Fibroblast of skin of left quadriceps (primary cell): ENCODE data around the gene RAB27A.

Source experiments
- DNase-seq, 2 experiments: peaks; one replicate each; pipeline ENCODE4 v3.0.0-alpha.2; 2013; ENCODE audit warnings: low read depth in 2 of 2

RAB27A gene

DNA sequence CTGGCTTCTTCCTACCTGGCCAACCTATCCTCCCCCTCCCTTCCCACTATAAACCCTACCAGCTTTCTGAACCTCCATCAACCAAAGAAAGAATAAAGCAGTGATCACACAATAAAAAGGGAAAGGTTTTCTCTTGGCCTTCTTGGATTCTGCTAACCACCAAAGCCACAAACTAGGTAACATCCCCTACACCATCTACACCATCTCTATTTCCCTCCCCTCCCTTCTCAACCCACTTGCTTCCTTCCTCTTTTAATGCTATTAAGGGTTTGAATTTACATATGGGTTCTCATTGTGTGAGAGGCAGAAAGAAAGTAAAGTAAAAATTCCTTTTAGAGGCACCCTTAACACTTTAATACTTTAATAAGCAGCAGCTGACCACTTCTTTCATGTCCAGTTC lies 67.0 kb downstream of the RAB27A start:
- no peak for DNase-seq

GRCh38 chr15:55221090-55222011 lies 68.3 kb downstream of the RAB27A start:
- DNase-seq = peak; percentile 91 to 92

DNA sequence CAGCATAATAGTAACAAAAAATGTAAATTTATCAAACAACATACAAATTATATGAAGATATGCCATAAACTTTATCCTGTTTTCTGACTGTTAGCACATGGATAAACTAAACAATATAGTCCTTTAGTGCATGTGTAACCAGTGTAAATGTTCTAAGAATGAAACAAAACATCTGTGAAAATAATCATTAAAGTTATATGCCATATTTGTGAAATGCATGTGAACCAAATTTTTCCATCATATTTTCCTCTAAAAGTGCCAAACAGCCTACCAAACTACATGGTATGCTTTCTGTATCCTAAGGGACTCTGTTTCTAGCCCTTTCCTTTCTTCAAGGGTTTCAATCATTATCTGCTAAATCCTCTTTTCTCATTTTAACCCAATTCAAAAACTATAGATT lies 69.0 kb downstream of the RAB27A start:
- no peak for DNase-seq

GRCh38 chr15:55218056-55218455 lies 71.6 kb downstream of the RAB27A start:
- peak; percentile 34 to 41 for DNase-seq

- no peak for DNase-seq
These were observed 85.1 kb downstream of the RAB27A start for GRCh38 chr15:55204464-55204863.

GRCh38 chr15:55202206-55202605 lies 87.4 kb downstream of the RAB27A start:
- no peak for DNase-seq

DNA sequence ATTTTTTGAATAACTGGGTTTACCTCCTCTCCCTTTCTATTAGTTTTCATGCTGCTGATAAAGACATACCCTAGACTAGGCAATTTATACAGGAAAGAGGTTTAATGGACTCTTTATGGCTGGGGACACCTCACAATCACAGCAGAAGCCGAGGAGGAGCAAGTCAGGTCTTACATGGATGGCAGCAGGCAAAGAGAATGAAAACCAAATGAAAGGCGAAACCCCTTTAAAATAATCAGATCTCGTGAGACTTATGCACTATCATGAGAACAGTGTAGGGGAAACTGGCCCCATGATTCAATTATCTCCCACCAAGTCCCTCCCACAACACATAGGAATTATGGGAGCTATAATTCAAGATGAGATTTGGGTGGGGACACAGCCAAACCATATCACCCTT lies 90.9 kb downstream of the RAB27A start:
- DNase-seq = no peak

DNA sequence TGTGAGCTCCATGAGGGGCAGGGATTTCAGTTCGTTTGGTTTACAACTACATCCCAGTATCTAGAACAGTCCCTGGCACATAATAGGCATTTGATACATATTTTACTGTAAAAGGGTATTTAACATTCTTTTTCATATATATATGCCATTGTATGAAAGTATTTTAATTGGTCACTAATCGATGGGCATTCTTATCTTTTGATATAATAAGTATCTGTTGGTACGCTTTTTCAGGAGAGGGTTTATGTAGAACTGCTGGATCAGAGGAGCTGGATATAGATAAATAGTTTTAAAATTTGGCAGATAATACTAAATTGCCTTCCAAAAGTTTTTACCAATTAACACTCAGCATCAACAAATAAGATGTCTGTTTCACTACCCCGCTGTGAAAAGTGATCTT lies 91.9 kb downstream of the RAB27A start:
- no peak for DNase-seq

- DNase-seq = no peak
These were observed 92.3 kb downstream of the RAB27A start for GRCh38 chr15:55197362-55197705.

DNA sequence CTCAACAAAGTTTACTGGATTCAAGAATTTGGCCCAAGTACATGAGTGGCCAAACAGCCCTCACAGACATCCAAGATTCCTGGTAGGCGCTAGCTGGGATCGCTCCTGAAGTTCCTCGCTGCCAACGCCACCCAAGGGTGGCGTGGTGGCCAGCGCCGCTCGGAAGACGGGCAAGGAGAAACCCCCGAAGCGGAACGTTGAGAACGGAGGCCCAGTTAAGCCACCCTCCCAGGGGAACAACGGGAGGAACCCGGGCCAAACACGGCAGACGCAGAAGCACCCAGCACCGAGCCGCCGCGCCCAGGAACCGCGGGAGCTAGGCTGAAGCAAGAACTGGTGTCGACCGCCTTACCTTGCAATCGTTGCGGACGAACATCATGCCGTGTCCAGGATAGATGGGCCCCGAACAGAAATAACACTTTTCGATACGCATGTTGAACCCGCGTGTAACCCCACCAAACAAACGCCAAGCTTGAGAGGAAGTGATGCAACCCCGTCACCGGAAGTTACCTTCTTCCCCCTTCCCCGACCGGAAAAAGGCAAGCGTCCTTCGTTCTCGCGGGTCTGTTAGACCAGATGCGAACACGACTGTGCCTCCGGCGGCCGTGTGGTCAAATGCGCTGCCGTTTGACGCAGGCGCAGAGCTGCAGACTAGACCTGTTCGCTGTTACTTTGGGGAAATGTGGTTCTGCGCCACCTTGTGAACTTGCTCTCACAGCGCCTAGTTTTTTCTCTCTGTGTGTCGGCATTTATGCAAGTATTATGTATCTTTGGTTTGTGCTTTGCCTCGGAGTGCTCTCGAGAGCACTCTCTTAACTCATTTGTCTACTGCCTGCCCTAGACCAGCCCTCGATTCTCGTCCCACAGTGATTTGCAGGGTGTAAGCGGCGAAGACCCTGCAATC lies 92.9 kb downstream of the RAB27A start, which contains the start of gene RSL24D1:
TSS of gene RSL24D1 (minus strand) at position 484 of the 904 bp plus-strand sequence. CDS start at position 433, 51 bp downstream.
- peak; percentile 97 for DNase-seq

DNA sequence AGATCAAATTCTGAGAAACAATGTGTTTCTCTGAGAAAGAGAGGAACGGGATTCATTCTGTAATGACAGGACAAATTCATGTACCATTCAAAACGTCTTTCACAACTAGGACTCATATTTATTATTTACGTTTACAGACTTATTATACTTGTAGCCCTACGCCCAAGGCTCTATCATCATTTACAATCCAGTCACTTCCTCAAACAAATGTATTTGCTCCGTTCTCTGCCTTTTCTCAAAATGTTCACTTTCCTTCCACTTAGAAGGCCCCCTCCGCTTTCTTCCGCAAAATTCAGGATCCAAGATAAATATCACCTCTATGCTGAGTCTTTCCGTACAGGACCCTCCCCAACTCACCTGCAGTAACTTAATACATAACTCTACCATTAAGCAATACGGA lies 93.6 kb downstream of the RAB27A start:
- no peak for DNase-seq

DNA sequence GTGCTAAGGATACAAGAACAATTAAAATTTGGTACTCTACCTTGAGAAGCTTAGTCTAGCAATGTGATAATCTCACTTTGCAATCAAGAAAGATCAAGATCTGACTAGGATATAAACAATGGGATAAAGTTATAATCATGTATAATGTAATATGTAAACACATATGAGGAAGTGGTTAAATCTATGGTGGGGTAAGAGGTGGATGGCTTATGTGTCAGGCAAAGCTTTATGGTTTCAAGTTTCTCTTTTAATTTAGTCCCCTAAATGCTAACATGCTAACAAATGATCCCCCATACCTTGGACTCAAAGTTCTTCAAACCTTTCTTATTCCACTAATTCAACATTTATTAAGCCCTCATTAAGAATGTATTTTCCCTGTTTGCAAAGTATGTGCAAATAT lies 95.4 kb downstream of the RAB27A start:
- no peak for DNase-seq

GRCh38 chr15:55186331-55186730 lies 103.3 kb downstream of the RAB27A start:
- no peak for DNase-seq

- DNase-seq = no peak
These were observed 105.9 kb downstream of the RAB27A start for GRCh38 chr15:55183679-55184078.

GRCh38 chr15:55179141-55179540 lies 110.5 kb downstream of the RAB27A start:
- no peak for DNase-seq

- no peak for DNase-seq
These were observed 119.3 kb downstream of the RAB27A start for GRCh38 chr15:55170361-55170760.

GRCh38 chr15:55168350-55168974 lies 121.2 kb downstream of the RAB27A start:
- peak; percentile 15 for DNase-seq

DNA sequence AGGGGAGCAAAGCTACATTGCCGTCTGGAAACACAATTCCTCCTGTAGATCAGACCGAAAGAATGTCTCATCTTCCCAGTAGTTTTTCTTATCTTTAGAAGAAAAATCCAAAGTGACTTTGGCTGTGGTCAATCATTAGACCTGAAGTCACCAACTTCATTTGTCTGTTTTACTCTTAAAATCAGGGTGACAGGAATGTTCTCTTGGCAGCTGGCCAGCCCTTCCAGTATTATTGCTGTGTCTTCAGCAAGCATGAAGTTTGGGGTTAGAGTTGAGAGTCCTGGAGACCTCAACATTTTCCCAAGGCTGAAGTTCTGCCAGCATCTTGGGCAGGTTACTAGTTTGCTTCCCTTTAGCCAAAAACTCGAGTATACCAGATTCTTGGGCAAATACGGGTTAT lies 125.3 kb downstream of the RAB27A start:
- DNase-seq = no peak
